HepG2 (cell line): ENCODE measurements around the gene MXD1. TPM values are rescaled to one million over a fixed set of nuclear protein-coding genes. Genes with fewer than 3 reads are reported as not detected.

ENCODE experiments used
- CBX5 ChIP-seq: sonication (generic); formaldehyde crosslinking; IDR thresholded peaks from 2 replicates; pipeline ENCODE4 v1.4.0; 2020; ENCODE audit warnings: missing genetic modification reagents, borderline replicate concordance
- CCDC6 ChIP-seq: sonication (generic); formaldehyde crosslinking; IDR thresholded peaks from 2 replicates; pipeline ENCODE4 v1.8.1; 2022; ENCODE audit warnings: mild to moderate bottlenecking, missing genetic modification reagents, moderate library complexity
- DZIP1 ChIP-seq: sonication (generic); formaldehyde crosslinking; IDR thresholded peaks from 2 replicates; pipeline ENCODE4 v1.5.0; 2020; ENCODE audit warnings: mild to moderate bottlenecking, missing genetic modification reagents
- ELK4 ChIP-seq: sonication (generic); formaldehyde crosslinking; IDR thresholded peaks from 2 replicates; pipeline ENCODE4 v1.9.0; 2021; ENCODE audit warnings: missing genetic modification reagents, borderline replicate concordance
- FOXK1 ChIP-seq: sonication (generic); formaldehyde crosslinking; IDR thresholded peaks from 2 replicates; pipeline ENCODE4 v1.4.0; 2020; ENCODE audit warnings: low read depth, missing genetic modification reagents, borderline replicate concordance
- GPBP1L1 ChIP-seq: sonication (generic); formaldehyde crosslinking; IDR thresholded peaks from 2 replicates; pipeline ENCODE4 v1.5.0; 2020; ENCODE audit warnings: mild to moderate bottlenecking, missing genetic modification reagents
- HIVEP1 ChIP-seq: sonication (generic); formaldehyde crosslinking; IDR thresholded peaks from 2 replicates; pipeline ENCODE4 v1.4.0; 2020; ENCODE audit warnings: mild to moderate bottlenecking, missing genetic modification reagents
- ISL2 ChIP-seq: sonication (generic); formaldehyde crosslinking; IDR thresholded peaks from 2 replicates; pipeline ENCODE4 v1.5.0; 2020; ENCODE audit warnings: missing genetic modification reagents
- MAFF ChIP-seq: IDR thresholded peaks from 2 replicates; pipeline ENCODE4 v1.6.1; 2011; ENCODE audit warnings: low read depth, low read length, improper control_type of control experiment
- NPAS2 ChIP-seq: sonication (generic); formaldehyde crosslinking; IDR thresholded peaks from 2 replicates; pipeline ENCODE4 v1.8.0; 2022; ENCODE audit warnings: mild to moderate bottlenecking, missing genetic modification reagents, borderline replicate concordance
- PAX8 ChIP-seq: sonication (generic); formaldehyde crosslinking; IDR thresholded peaks from 2 replicates; pipeline ENCODE4 v1.8.0; 2022; ENCODE audit warnings: mild to moderate bottlenecking, missing genetic modification reagents, borderline replicate concordance
- POLR2A ChIP-seq, 2 experiments: IDR thresholded peaks; 2 replicates each; pipeline ENCODE4 v1.6.1; 2011; ENCODE audit warnings: low read depth in 2 of 2, low read length in 2 of 2, mild to moderate bottlenecking in 1 of 2, moderate library complexity in 1 of 2; ENCODE audit not compliant: insufficient read depth in 1 of 2
- SATB2 ChIP-seq: sonication (generic); formaldehyde crosslinking; IDR thresholded peaks from 2 replicates; pipeline ENCODE4 v1.5.0; 2020; ENCODE audit warnings: missing genetic modification reagents
- SRSF9 ChIP-seq: fragments of 200-400 bp; formaldehyde crosslinking; IDR thresholded peaks from 2 replicates; pipeline ENCODE4 v1.6.1; 2018; ENCODE audit warnings: borderline replicate concordance, mild to moderate bottlenecking, low read depth, low read length; ENCODE audit not compliant: insufficient read depth, poor library complexity, severe bottlenecking
- THRA ChIP-seq: sonication (generic); formaldehyde crosslinking; IDR thresholded peaks from 2 replicates; pipeline ENCODE4 v1.4.0; 2020; ENCODE audit warnings: missing genetic modification reagents, borderline replicate concordance
- TIGD3 ChIP-seq: sonication (generic); formaldehyde crosslinking; IDR thresholded peaks from 2 replicates; pipeline ENCODE4 v1.5.1; 2020; ENCODE audit warnings: mild to moderate bottlenecking, missing genetic modification reagents, borderline replicate concordance
- TRIM22 ChIP-seq: fragments of 450-650 bp; IDR thresholded peaks from 2 replicates; pipeline ENCODE4 v1.6.1; 2017
- ZFP62 ChIP-seq: sonication (generic); formaldehyde crosslinking; IDR thresholded peaks from 2 replicates; pipeline ENCODE4 v1.4.0; 2020; ENCODE audit warnings: missing genetic modification reagents
- ZNF501 ChIP-seq: sonication (generic); formaldehyde crosslinking; IDR thresholded peaks from 2 replicates; pipeline ENCODE4 v1.5.1; 2020; ENCODE audit warnings: mild to moderate bottlenecking, moderate library complexity, missing genetic modification reagents
- polyA plus RNA-seq, 8 experiments: library from polyadenylated mRNA; depleted of rRNA in 3 of 8; stranded (reverse) in 7 of 8; unstranded in 1 of 8; fragments of >200 nt; fragmentation: Illumina TruSeq in 4 of 8; extraction: Trizol in 4 of 8; gene quantifications; 2 replicates each; pipeline versions ENCODE4 v1.2.1 to v1.2.3, GENCODE V29; 2011 to 2016; ENCODE audit warnings: low read depth in 4 of 8, missing spikeins in 1 of 8, mixed read lengths in 1 of 8; ENCODE audit not compliant: insufficient read depth in 1 of 8
- total RNA-seq, 5 experiments: library from RNA; depleted of rRNA; stranded (reverse); fragments of >200 nt; fragmentation: Illumina TruSeq; extraction: Trizol; gene quantifications; 2 replicates each; pipeline ENCODE4 v1.2.3, GENCODE V29; 2016; ENCODE audit warnings: low read depth in 1 of 5

The MXD1 gene
- total and polyA plus RNA-seq, 2 of the 13 experiments (the other 11 are each of a cell fraction or from before 2014, with no cell fraction given), result 6.4 to 14.9 TPM

GRCh38 chr2:69914164-69914949, 552 bp upstream of the MXD1 start (continued):
- TF ChIP-seq NPAS2 (CRISPR knock-in tag), result no peak
- peak; percentile 95 for TF ChIP-seq HIVEP1 (CRISPR knock-in tag)
- peak; percentile 78; the same call in 1 of the 2 replicates for TF ChIP-seq ISL2 (CRISPR knock-in tag)
- peak; percentile 82; the same call in 1 of the 2 replicates for TF ChIP-seq DZIP1 (CRISPR knock-in tag)
- no peak for TF ChIP-seq SRSF9
- TF ChIP-seq TIGD3 (CRISPR knock-in tag), result peak; percentile 87; the same call in 1 of the 2 replicates
- TF ChIP-seq CBX5 (CRISPR knock-in tag), result peak; percentile 86; the same call in 1 of the 2 replicates
- TF ChIP-seq SATB2 (CRISPR knock-in tag), result peak; percentile 93
- TF ChIP-seq CCDC6, result peak; percentile 95
- TF ChIP-seq ZNF501, result peak; percentile 99
- TF ChIP-seq POLR2A (IDR thresholded peaks at IDR 0.05; ENCODE audit: insufficient read depth in 1 of 2, low read depth in 2 of 2, low read length in 2 of 2), result peak; percentile 90 to 94
- no peak for TF ChIP-seq ZFP62 (CRISPR knock-in tag)
- no peak for TF ChIP-seq GPBP1L1 (CRISPR knock-in tag)
- no peak for TF ChIP-seq TRIM22
- TF ChIP-seq ELK4 (CRISPR knock-in tag), result no peak
- peak; percentile 40; the same call in 1 of the 2 replicates for TF ChIP-seq FOXK1
- peak; percentile 96; the same call in 1 of the 2 replicates for TF ChIP-seq PAX8 (CRISPR knock-in tag)
- no peak for TF ChIP-seq MAFF
- TF ChIP-seq THRA (CRISPR knock-in tag), result peak; percentile 78
